ENCODE measurements around the gene TMEM161A. TPM values are rescaled to one million over a fixed set of nuclear protein-coding genes. Genes with fewer than 3 reads are reported as not detected.

The TMEM161A gene
- total RNA-seq, 2 experiments from 2014 or later, result 20.3 to 22.8 TPM

GRCh38 chr19:19170053-19170872, 32.0 kb upstream of the TMEM161A start, which contains the start of gene MEF2B:
TSS of gene MEF2B (minus strand) at chr19:19170263. CDS start at chr19:19150735, 19,528 bp downstream.
- peak; percentile 82 for DNase-seq

GRCh38 chr19:19169236-19170052, 31.2 kb upstream of the TMEM161A start:
- DNase-seq (no peak), ATAC-seq (peak; percentile 4)
- no peaks in the 10 kb centered on the region for H3K9me3 Mint-ChIP-seq (ENCODE audit: insufficient read depth)
- peaks cover 15% of the 10 kb centered on the region for H3K4me1 Mint-ChIP-seq (ENCODE audit: low read depth)
- CTCF ChIA-PET, result interaction anchor here (1.0 to 1.2 kb wide), 2 partner anchors 24 to 54 kb away, joined by 3 to 4 read pairs; no protein-coding TSS in a partner anchor
- peak overlapping the region; percentile 5 for H3K4me3 Mint-ChIP-seq
- H3K27me3 Mint-ChIP-seq (ENCODE audit: low read depth), result no peaks in the 10 kb centered on the region
- peaks cover 9% of the 10 kb centered on the region for H3K36me3 Mint-ChIP-seq (ENCODE audit: low read depth)
- no peak overlapping the region for H3K27ac Mint-ChIP-seq
- POLR2A ChIA-PET, result no interaction called here

More at GRCh38 chr19:19170053-19170872, 32.0 kb upstream of the TMEM161A start, which contains the start of gene MEF2B:
- Mint-ChIP-seq H3K36me3 (ENCODE audit: low read depth) (peaks cover 9% of the 10 kb centered on the region), H3K4me1 (ENCODE audit: low read depth) (peaks cover 15% of the 10 kb centered on the region), H3K4me3 (peak within 1 kb of the TSS; percentile 5), H3K9me3 (ENCODE audit: insufficient read depth) (no peaks in the 10 kb centered on the region), H3K27ac (no peak within 1 kb of the TSS), H3K27me3 (ENCODE audit: low read depth) (no peaks in the 10 kb centered on the region)
- POLR2A ChIA-PET, result no interaction called here
- peak; percentile 95 for ATAC-seq
- CTCF ChIA-PET, result interaction anchor here (1.0 to 1.2 kb wide), 2 partner anchors 24 to 55 kb away, joined by 3 to 4 read pairs; no protein-coding TSS in a partner anchor

GRCh38 chr19:19167612-19168011, 29.3 kb upstream of the TMEM161A start:
- DNase-seq, result no peak
- CTCF ChIA-PET, result no interaction called here
- Mint-ChIP-seq H3K4me1 (ENCODE audit: low read depth) (peaks cover 15% of the 10 kb centered on the region), H3K27ac (no peak overlapping the region), H3K9me3 (ENCODE audit: insufficient read depth) (no peaks in the 10 kb centered on the region), H3K36me3 (ENCODE audit: low read depth) (peaks cover 9% of the 10 kb centered on the region), H3K4me3 (no peak overlapping the region), H3K27me3 (ENCODE audit: low read depth) (no peaks in the 10 kb centered on the region)
- ATAC-seq, result no peak
- POLR2A ChIA-PET, result interaction anchor here (0.7 kb wide), 1 partner anchor 11 kb away, joined by 3 read pairs; no protein-coding TSS in a partner anchor

GRCh38 chr19:19165396-19165795, 27.1 kb upstream of the TMEM161A start:
- H3K27me3 Mint-ChIP-seq (ENCODE audit: low read depth), result no peaks in the 10 kb centered on the region
- ATAC-seq (no peak), DNase-seq (no peak)
- ChIA-PET POLR2A (interaction anchor here (1.2 kb wide), 1 partner anchor 10 kb away, joined by 3 read pairs; no protein-coding TSS in a partner anchor), CTCF (no interaction called here)
- H3K36me3 Mint-ChIP-seq (ENCODE audit: low read depth), result peaks cover 2% of the 10 kb centered on the region
- H3K9me3 Mint-ChIP-seq (ENCODE audit: insufficient read depth), result no peaks in the 10 kb centered on the region
- H3K27ac Mint-ChIP-seq, result no peak overlapping the region
- no peak overlapping the region for H3K4me3 Mint-ChIP-seq
- peaks cover 9% of the 10 kb centered on the region for H3K4me1 Mint-ChIP-seq (ENCODE audit: low read depth)

GRCh38 chr19:19162495-19162894, 24.2 kb upstream of the TMEM161A start:
- DNase-seq, result no peak
- H3K27ac Mint-ChIP-seq, result no peak overlapping the region
- H3K9me3 Mint-ChIP-seq (ENCODE audit: insufficient read depth), result no peaks in the 10 kb centered on the region
- H3K27me3 Mint-ChIP-seq (ENCODE audit: low read depth), result no peaks in the 10 kb centered on the region
- ChIA-PET POLR2A (no interaction called here), CTCF (interaction anchor here (1.0 kb wide), 1 partner anchor 9 kb away, joined by 3 read pairs; no protein-coding TSS in a partner anchor)
- H3K4me3 Mint-ChIP-seq, result no peak overlapping the region
- no peak for ATAC-seq
- peaks cover 4% of the 10 kb centered on the region for H3K36me3 Mint-ChIP-seq (ENCODE audit: low read depth)
- H3K4me1 Mint-ChIP-seq (ENCODE audit: low read depth), result no peaks in the 10 kb centered on the region

- no peak for DNase-seq
- no peak overlapping the region for H3K4me3 Mint-ChIP-seq
- H3K4me1 Mint-ChIP-seq (ENCODE audit: low read depth), result no peaks in the 10 kb centered on the region
- no peak for ATAC-seq
- no peaks in the 10 kb centered on the region for H3K9me3 Mint-ChIP-seq (ENCODE audit: insufficient read depth)
- peaks cover 13% of the 10 kb centered on the region for H3K36me3 Mint-ChIP-seq (ENCODE audit: low read depth)
- H3K27me3 Mint-ChIP-seq (ENCODE audit: low read depth), result no peaks in the 10 kb centered on the region
- CTCF ChIA-PET, result interaction anchor here (0.8 kb wide), 2 partner anchors 13 to 14 kb away, joined by 3 to 5 read pairs; no protein-coding TSS in a partner anchor
- no peak overlapping the region for H3K27ac Mint-ChIP-seq
- POLR2A ChIA-PET, result interaction anchor here (0.6 kb wide), 1 partner anchor 97 kb away, joined by 3 read pairs; the partner anchor contains the start of gene SLC25A42
Observed at GRCh38 chr19:19160461-19161035, 22.3 kb upstream of the TMEM161A start.

- H3K27me3 Mint-ChIP-seq (ENCODE audit: low read depth), result no peaks in the 10 kb centered on the region
Observed at GRCh38 chr19:19159534-19159933, 21.3 kb upstream of the TMEM161A start.

GRCh38 chr19:19157808-19158207, 19.5 kb upstream of the TMEM161A start:
- Mint-ChIP-seq H3K4me3 (no peak overlapping the region), H3K27me3 (ENCODE audit: low read depth) (no peaks in the 10 kb centered on the region), H3K36me3 (ENCODE audit: low read depth) (peaks cover 17% of the 10 kb centered on the region), H3K9me3 (ENCODE audit: insufficient read depth) (no peaks in the 10 kb centered on the region), H3K27ac (no peak overlapping the region), H3K4me1 (ENCODE audit: low read depth) (no peaks in the 10 kb centered on the region)
- DNase-seq (no peak), ATAC-seq (no peak)
- ChIA-PET CTCF (interaction anchor here (0.7 to 3.2 kb wide), 3 partner anchors 11 to 17 kb away, joined by 3 to 16 read pairs (median 11); no protein-coding TSS in a partner anchor), POLR2A (no interaction called here)

More at GRCh38 chr19:19159534-19159933, 21.3 kb upstream of the TMEM161A start:
- peaks cover 17% of the 10 kb centered on the region for H3K36me3 Mint-ChIP-seq (ENCODE audit: low read depth)
- ATAC-seq (no peak), DNase-seq (no peak)
- ChIA-PET CTCF (interaction anchor here (2.8 kb wide), 1 partner anchor 15 kb away, joined by 11 read pairs; no protein-coding TSS in a partner anchor), POLR2A (no interaction called here)
- no peaks in the 10 kb centered on the region for H3K4me1 Mint-ChIP-seq (ENCODE audit: low read depth)
- no peak overlapping the region for H3K27ac Mint-ChIP-seq
- no peak overlapping the region for H3K4me3 Mint-ChIP-seq
- H3K9me3 Mint-ChIP-seq (ENCODE audit: insufficient read depth), result no peaks in the 10 kb centered on the region

GRCh38 chr19:19155495-19156219, 17.4 kb upstream of the TMEM161A start:
- ATAC-seq (no peak), DNase-seq (no peak)
- Mint-ChIP-seq H3K36me3 (ENCODE audit: low read depth) (peaks cover 17% of the 10 kb centered on the region), H3K4me1 (ENCODE audit: low read depth) (no peaks in the 10 kb centered on the region), H3K9me3 (ENCODE audit: insufficient read depth) (no peaks in the 10 kb centered on the region), H3K4me3 (no peak overlapping the region), H3K27ac (no peak overlapping the region), H3K27me3 (ENCODE audit: low read depth) (no peaks in the 10 kb centered on the region)
- POLR2A ChIA-PET, result interaction anchor here (0.6 to 1.1 kb wide), 3 partner anchors 9 to 21 kb away, joined by 3 to 5 read pairs (median 3); no protein-coding TSS in a partner anchor
- CTCF ChIA-PET, result interaction anchor here (0.6 to 3.2 kb wide), 3 partner anchors 9 to 43 kb away, joined by 3 to 16 read pairs (median 13); no protein-coding TSS in a partner anchor

GRCh38 chr19:19154768-19155494, 16.7 kb upstream of the TMEM161A start:
- no peak overlapping the region for H3K27ac Mint-ChIP-seq
- DNase-seq (no peak), ATAC-seq (no peak)
- peaks cover 17% of the 10 kb centered on the region for H3K36me3 Mint-ChIP-seq (ENCODE audit: low read depth)
- POLR2A ChIA-PET, result interaction anchor here (1.1 kb wide), 1 partner anchor 10 kb away, joined by 3 read pairs; no protein-coding TSS in a partner anchor
- H3K4me3 Mint-ChIP-seq, result no peak overlapping the region
- no peaks in the 10 kb centered on the region for H3K4me1 Mint-ChIP-seq (ENCODE audit: low read depth)
- CTCF ChIA-PET, result interaction anchor here (0.9 to 3.2 kb wide), 2 partner anchors 8 to 19 kb away, joined by 5 to 16 read pairs; no protein-coding TSS in a partner anchor
- no peaks in the 10 kb centered on the region for H3K27me3 Mint-ChIP-seq (ENCODE audit: low read depth)
- H3K9me3 Mint-ChIP-seq (ENCODE audit: insufficient read depth), result no peaks in the 10 kb centered on the region

Measured in activated CD8-positive, alpha-beta T cell treated with anti-CD3 and anti-CD28 coated beads, Interleukin-2, amount 10 ng/mL, durations not matched to agents 7 days and 5 days (primary cell).